DMS53 treated with DMSO at 0.1 percent for 48 hours (cell line): ENCODE data around the gene RXYLT1.
"Not testable (repeated sequence)": the region's sequence is repeated elsewhere in the genome, so short reads cannot be mapped to it uniquely, and the experiment has no call there.

Experiments used
- DNase-seq: peaks from one replicate; lab custom pipeline; 2025; ENCODE audit not compliant: unreplicated experiment; lab: John Stamatoyannopoulos, UW

The RXYLT1 gene

GRCh38 chr12:63842750-63843149 lies 63.0 kb downstream of the RXYLT1 start:
- DNase-seq, result not testable (repeated sequence)

- peak; percentile 43 for DNase-seq
Observed at GRCh38 chr12:63843254-63843720, 63.6 kb downstream of the RXYLT1 start.

GRCh38 chr12:63843721-63844390 lies 64.1 kb downstream of the RXYLT1 start:
- peak; percentile 93 for DNase-seq

- DNase-seq, result peak; percentile 45
Observed at GRCh38 chr12:63844391-63845341, 65.0 kb downstream of the RXYLT1 start, which contains the start of gene SRGAP1. SRGAP1 (plus strand) TSS chr12:63844700; CDS start chr12:63844817, 117 bp downstream.

GRCh38 chr12:63845726-63846125 lies 66.0 kb downstream of the RXYLT1 start:
- peak; percentile 12 for DNase-seq

GRCh38 chr12:63846238-63846967 lies 66.7 kb downstream of the RXYLT1 start:
- DNase-seq, result no peak

GRCh38 chr12:63848450-63848849 lies 68.7 kb downstream of the RXYLT1 start:
- DNase-seq, result no peak

GRCh38 chr12:63849106-63849620 lies 69.5 kb downstream of the RXYLT1 start:
- DNase-seq, result no peak

GRCh38 chr12:63849641-63850040 lies 69.9 kb downstream of the RXYLT1 start:
- DNase-seq, result no peak

- DNase-seq, result no peak
Observed at GRCh38 chr12:63853978-63854377, 74.3 kb downstream of the RXYLT1 start.

- no peak for DNase-seq
Observed at GRCh38 chr12:63855299-63855698, 75.6 kb downstream of the RXYLT1 start.

GRCh38 chr12:63857771-63858670 lies 78.3 kb downstream of the RXYLT1 start:
- no peak for DNase-seq
